Ascending aorta (tissue), 2 donors: ENCODE data around the gene TMEM92. TPM values are rescaled to one million over a fixed set of nuclear protein-coding genes. Genes with fewer than 3 reads are reported as not detected.

Experiments used
- DNase-seq, 2 donors: peaks; one replicate each; pipeline ENCODE4 v3.0.0-alpha.2; 2019; ENCODE audit warnings: low spot score in 2 of 2
- H3K27ac ChIP-seq, 2 donors: fragments of 200-600 bp; sonication (generic); one replicate each; pipeline ENCODE4 v1.5.1; 2016 to 2017; ENCODE audit warnings: mild to moderate bottlenecking in 1 of 2
- H3K27me3 ChIP-seq: fragments of 200-600 bp; sonication (generic); one replicate; pipeline ENCODE4 v1.5.1; 2017
- H3K36me3 ChIP-seq, 2 donors: fragments of 200-600 bp; sonication (generic); one replicate each; pipeline ENCODE4 v1.5.1; 2016
- H3K4me1 ChIP-seq, 2 donors: fragments of 200-600 bp; sonication (generic); one replicate each; pipeline ENCODE4 v1.5.1; 2016 to 2017; ENCODE audit warnings: mild to moderate bottlenecking in 1 of 2
- H3K4me3 ChIP-seq, 2 donors: fragments of 200-600 bp; sonication (generic); one replicate each; pipeline ENCODE4 v1.5.1; 2016 to 2017; ENCODE audit warnings: mild to moderate bottlenecking in 1 of 2
- H3K9me3 ChIP-seq, 2 donors: fragments of 200-600 bp; sonication (generic); one replicate each; pipeline ENCODE4 v1.5.1; 2016
- intact Hi-C: fragments of 100-400 bp; cut with DNase I; formaldehyde crosslinking; loops from one replicate; pipeline ENCODE4 v1.15.1; 2023
- total RNA-seq: library from RNA; depleted of rRNA; stranded (reverse); fragments of >200 nt; gene quantifications from one replicate; pipeline ENCODE4 v1.1.0, GENCODE V29; 2016
- TF ChIP-seq, protein P1 (sequence below), 3 experiments: fragments of 200-600 bp in 2 of 3; fragments of 450-650 bp in 1 of 3; sonication (generic) in 2 of 3; IDR thresholded peaks; one replicate each; pipeline ENCODE4 v1.5.1; 2016 to 2019; ENCODE audit warnings: antibody characterized with exemption in 3 of 3, mild to moderate bottlenecking in 1 of 3, moderate library complexity in 1 of 3

TMEM92 gene
- total RNA-seq, 1 donor from 2014 or later = not detected

DNA sequence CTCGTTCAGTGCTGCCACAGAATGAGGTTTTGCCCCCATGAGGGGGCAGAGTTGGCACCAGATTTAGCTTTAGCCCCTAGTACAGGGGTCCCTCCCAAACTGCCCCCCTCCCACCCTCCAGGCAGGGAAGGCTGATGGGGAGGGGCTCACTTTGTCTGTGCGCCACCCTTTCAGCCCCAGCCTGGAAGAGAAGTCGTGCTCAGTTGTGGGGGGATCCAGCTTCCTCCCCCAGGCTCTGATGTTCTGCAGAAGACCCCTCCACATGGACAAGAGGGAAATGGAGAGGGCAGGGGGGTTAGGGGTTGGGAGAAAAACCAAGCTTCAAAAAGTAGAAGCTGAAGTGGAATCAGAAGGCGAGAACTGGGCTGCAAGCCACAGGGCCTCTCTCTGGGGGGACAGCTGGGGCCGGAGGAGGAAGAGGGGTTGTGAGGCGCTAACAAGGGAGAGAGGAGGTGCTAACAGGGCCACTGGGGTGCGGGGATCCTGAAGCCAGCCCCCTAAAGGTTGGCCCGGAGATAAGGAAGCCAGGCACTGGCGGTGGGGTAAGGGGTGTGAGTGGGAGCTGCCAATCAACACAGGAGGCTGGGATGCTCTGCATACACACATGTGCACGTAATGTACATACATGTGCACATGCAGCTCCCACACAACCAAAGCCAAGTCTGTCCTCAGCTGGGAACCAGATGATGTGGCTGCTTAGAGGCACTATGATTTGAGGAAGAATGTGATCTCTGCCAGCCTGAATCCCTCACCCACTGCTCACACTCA, 7.0 kb upstream of the TMEM92 start:
- Histone ChIP-seq H3K27me3 (no peaks in the 10 kb centered on the region), H3K4me3 (peak overlapping the region in 1 of 2 donors; percentile 37), H3K36me3 (no peaks in the 10 kb centered on the region), H3K27ac (peak overlapping the region; percentile 32 to 49), H3K9me3 (no peaks in the 10 kb centered on the region), H3K4me1 (peaks cover 29 to 48% of the 10 kb centered on the region in 2 donors)
- DNase-seq = peak in 1 of 2 donors; percentile 63
- TF ChIP-seq, protein P1, sequence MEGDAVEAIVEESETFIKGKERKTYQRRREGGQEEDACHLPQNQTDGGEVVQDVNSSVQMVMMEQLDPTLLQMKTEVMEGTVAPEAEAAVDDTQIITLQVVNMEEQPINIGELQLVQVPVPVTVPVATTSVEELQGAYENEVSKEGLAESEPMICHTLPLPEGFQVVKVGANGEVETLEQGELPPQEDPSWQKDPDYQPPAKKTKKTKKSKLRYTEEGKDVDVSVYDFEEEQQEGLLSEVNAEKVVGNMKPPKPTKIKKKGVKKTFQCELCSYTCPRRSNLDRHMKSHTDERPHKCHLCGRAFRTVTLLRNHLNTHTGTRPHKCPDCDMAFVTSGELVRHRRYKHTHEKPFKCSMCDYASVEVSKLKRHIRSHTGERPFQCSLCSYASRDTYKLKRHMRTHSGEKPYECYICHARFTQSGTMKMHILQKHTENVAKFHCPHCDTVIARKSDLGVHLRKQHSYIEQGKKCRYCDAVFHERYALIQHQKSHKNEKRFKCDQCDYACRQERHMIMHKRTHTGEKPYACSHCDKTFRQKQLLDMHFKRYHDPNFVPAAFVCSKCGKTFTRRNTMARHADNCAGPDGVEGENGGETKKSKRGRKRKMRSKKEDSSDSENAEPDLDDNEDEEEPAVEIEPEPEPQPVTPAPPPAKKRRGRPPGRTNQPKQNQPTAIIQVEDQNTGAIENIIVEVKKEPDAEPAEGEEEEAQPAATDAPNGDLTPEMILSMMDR (IDR thresholded peaks at IDR 0.05) = no peak
- intact Hi-C loops = no loop called here

DNA sequence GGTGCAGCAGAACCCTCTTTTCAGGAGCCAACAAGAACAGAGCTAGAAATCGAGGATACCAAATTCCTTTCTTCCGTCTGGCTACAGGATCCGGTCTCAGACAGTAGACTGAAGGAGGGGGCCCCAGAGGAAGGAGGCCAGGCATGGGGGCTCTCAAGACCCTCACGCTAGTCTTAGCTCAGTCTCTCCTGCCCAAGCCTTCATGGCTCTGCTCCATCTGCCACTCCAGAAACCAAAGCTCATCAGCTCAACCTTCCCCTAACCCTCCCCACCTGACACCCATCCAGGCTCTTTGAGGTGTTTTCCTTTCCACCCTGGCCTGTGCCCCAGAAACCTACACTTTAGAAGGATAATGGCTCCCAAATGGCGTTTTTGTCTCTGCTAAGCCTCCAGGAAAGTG, 6.2 kb upstream of the TMEM92 start:
- DNase-seq = peak in 1 of 2 donors; percentile 45
- TF ChIP-seq, protein P1 (IDR thresholded peaks at IDR 0.05) = no peak
- Histone ChIP-seq H3K4me1 (peaks cover 29 to 50% of the 10 kb centered on the region in 2 donors), H3K27ac (no peak overlapping the region), H3K27me3 (no peaks in the 10 kb centered on the region), H3K4me3 (no peak overlapping the region), H3K36me3 (no peaks in the 10 kb centered on the region), H3K9me3 (no peaks in the 10 kb centered on the region)
- intact Hi-C loops = no loop called here

DNA sequence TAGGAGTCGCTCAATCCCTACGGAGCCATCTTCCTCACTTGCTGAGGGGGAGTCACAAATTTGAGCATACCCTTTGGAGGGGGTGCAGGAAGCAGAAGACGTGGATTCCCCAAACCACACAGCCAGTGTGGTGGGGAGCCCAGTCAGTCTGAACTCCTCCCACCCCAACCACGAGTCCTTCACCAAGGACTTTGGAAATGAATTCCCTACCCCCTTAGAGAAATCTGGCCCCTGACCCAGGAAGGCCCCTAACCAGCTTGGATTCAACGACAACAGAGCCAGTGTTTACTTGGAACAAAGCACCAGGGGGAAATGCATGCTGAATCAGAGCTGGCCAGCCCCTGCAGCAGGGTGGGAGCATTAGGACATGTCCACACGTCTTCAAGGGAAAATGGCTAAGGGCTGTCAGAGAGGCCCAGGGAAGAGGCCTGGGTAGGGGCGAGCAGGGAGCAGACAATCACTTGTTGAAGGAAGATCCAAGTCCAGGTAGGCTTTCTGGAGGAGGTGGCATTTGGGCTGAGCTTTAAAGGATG, 5.5 kb upstream of the TMEM92 start:
- Histone ChIP-seq H3K36me3 (no peaks in the 10 kb centered on the region), H3K27me3 (no peaks in the 10 kb centered on the region), H3K4me1 (peaks cover 29 to 55% of the 10 kb centered on the region in 2 donors), H3K9me3 (no peaks in the 10 kb centered on the region), H3K4me3 (no peak overlapping the region), H3K27ac (peak overlapping the region in 1 of 2 donors; percentile 1)
- intact Hi-C loops = no loop called here
- DNase-seq = peak in 1 of 2 donors; percentile 44
- TF ChIP-seq, protein P1 (IDR thresholded peaks at IDR 0.05) = no peak

DNA sequence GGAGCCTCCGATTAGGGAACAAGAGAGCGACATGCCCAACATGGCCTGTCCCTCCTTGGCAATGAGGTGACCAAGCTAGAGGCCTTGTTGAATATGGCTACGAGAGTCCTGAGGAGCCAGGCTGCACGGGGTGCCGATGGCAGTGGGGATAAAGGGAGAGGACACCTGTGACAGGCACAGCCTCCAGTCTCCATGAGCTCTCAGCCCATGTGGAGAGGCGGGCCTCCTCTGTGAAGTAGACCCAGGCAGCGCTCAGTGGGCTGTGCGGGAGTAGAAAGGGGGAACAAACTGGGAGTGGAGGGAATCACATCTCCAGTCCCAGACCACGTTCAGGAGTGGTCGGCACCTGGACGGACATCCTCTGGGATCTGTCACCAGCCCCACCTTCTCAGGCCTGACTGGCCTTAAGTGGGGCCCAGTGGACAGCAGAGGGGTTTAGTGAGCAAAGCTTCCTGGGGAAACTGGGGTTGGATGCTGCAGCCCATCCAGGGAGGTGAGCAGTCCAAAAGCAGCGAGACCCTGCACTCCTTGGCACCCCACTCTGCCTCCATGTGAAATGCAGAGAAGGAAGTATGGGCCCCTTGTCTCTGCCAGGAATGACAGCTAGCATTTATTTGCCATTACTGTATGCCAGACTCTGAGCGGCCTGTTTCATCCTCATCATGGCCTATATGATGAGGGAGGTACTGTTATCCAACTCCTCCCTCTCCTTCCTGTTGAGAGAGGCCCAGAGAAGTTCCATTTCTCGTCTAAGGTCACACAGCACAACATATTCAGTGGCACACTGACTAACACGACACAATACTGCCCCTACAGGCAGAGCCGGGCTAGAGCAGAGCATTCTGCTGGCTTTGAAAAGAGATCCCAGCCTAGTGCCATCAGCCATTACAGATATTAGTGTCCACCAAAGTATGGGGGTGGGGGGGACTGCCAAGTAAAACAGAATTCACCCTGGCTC, 4.5 kb upstream of the TMEM92 start:
- intact Hi-C loops = no loop called here
- Histone ChIP-seq H3K27ac (peak overlapping the region; percentile 82), H3K36me3 (no peaks in the 10 kb centered on the region), H3K9me3 (no peaks in the 10 kb centered on the region), H3K27me3 (no peaks in the 10 kb centered on the region), H3K4me1 (peaks cover 23 to 46% of the 10 kb centered on the region in 2 donors), H3K4me3 (no peak overlapping the region)
- TF ChIP-seq, protein P1 (IDR thresholded peaks at IDR 0.05) = peak; percentile 76 to 84 (median 84)
- peak in 1 of 2 donors; percentile 88 for DNase-seq
